Stimulated activated CD4-positive, alpha-beta T cell treated with anti-CD3 and anti-CD28 coated beads, Interleukin-12 subunit alpha, Interleukin-12 subunit beta, amount 100 ng/mL, for 24 hours (primary cell): ENCODE results near the gene LRRC73.
"Not testable (repeated sequence)": the region's sequence is repeated elsewhere in the genome, so short reads cannot be mapped to it uniquely, and the experiment has no call there.

Source experiments
- DNase-seq, 2 experiments: peaks; one replicate each; pipeline ENCODE4 v3.0.0-alpha.2; 2020; ENCODE audit warnings: low read depth in 2 of 2

Gene LRRC73

GRCh38 chr6:43509984-43510826 is at the start of gene LRRC73:
Gene LRRC73 (minus strand): TSS chr6:43510346. CDS start chr6:43509785, 561 bp downstream.
- DNase-seq = peak; percentile 58 to 70

GRCh38 chr6:43559328-43559727 is 49.2 kb upstream of the LRRC73 start:
- DNase-seq = no peak

- not testable (repeated sequence) for DNase-seq
These were observed 47.5 kb upstream of the LRRC73 start for GRCh38 chr6:43557620-43558019.

GRCh38 chr6:43547222-43547621 is 37.1 kb upstream of the LRRC73 start:
- DNase-seq = no peak

- no peak for DNase-seq
These were observed 34.3 kb upstream of the LRRC73 start for GRCh38 chr6:43544461-43544860.

GRCh38 chr6:43541774-43542471 is 31.8 kb upstream of the LRRC73 start:
- no peak for DNase-seq

- DNase-seq = no peak
These were observed 30.4 kb upstream of the LRRC73 start for GRCh38 chr6:43540507-43540906.

GRCh38 chr6:43539409-43539808 is 29.3 kb upstream of the LRRC73 start:
- DNase-seq = not testable (repeated sequence)

- not testable (repeated sequence) for DNase-seq
These were observed 28.8 kb upstream of the LRRC73 start for GRCh38 chr6:43538986-43539385.

GRCh38 chr6:43532201-43532600 is 22.1 kb upstream of the LRRC73 start:
- no peak for DNase-seq

GRCh38 chr6:43524483-43524961 is 14.4 kb upstream of the LRRC73 start:
- no peak for DNase-seq

GRCh38 chr6:43523284-43523683 is 13.1 kb upstream of the LRRC73 start:
- no peak for DNase-seq

GRCh38 chr6:43522547-43523261 is 12.6 kb upstream of the LRRC73 start:
- no peak for DNase-seq

- DNase-seq = no peak
These were observed 11.7 kb upstream of the LRRC73 start for GRCh38 chr6:43521836-43522235.

- DNase-seq = no peak
These were observed 10.0 kb upstream of the LRRC73 start for GRCh38 chr6:43520097-43520496.

GRCh38 chr6:43517505-43518357 is 7.6 kb upstream of the LRRC73 start:
- DNase-seq = no peak

- DNase-seq = peak; percentile 94 to 97
These were observed 6.8 kb upstream of the LRRC73 start, which contains the start of the genes POLR1C and YIPF3 for GRCh38 chr6:43516697-43517504. Gene POLR1C (plus strand): TSS chr6:43517089. CDS start chr6:43517110, 21 bp downstream. Gene YIPF3 (minus strand): TSS chr6:43516926. CDS start chr6:43516807, 119 bp downstream.

GRCh38 chr6:43516367-43516696 is 6.2 kb upstream of the LRRC73 start:
- no peak for DNase-seq

GRCh38 chr6:43515808-43516207 is 5.7 kb upstream of the LRRC73 start:
- DNase-seq = no peak

GRCh38 chr6:43511824-43512415 is 1.8 kb upstream of the LRRC73 start:
- no peak for DNase-seq
